Left ventricle myocardium inferior (tissue), 1 donor: ENCODE measurements around the gene GUCA1A. TPM values are rescaled to one million over a fixed set of nuclear protein-coding genes. Genes with fewer than 3 reads are reported as not detected.

Experiments
- DNase-seq: peaks from one replicate; pipeline ENCODE4 v3.0.0-alpha.2; 2020
- H3K27ac ChIP-seq: fragments of 200-600 bp; replicated peaks from 2 replicates; pipeline ENCODE4 v1.8.0; 2021
- H3K27me3 ChIP-seq: fragments of 200-600 bp; 2 replicates; pipeline ENCODE4 v1.8.0; 2021; ENCODE audit warnings: low read depth
- H3K36me3 ChIP-seq: fragments of 200-600 bp; 2 replicates; pipeline ENCODE4 v1.8.0; 2021
- H3K4me1 ChIP-seq: fragments of 200-600 bp; 2 replicates; pipeline ENCODE4 v1.8.0; 2021
- H3K4me3 ChIP-seq: fragments of 200-600 bp; 2 replicates; pipeline ENCODE4 v1.8.0; 2021; ENCODE audit warnings: mild to moderate bottlenecking, moderate library complexity
- H3K9me3 ChIP-seq: fragments of 200-600 bp; replicated peaks from 2 replicates; pipeline ENCODE4 v1.8.0; 2021
- intact Hi-C: fragments of 100-400 bp; cut with micrococcal nuclease; formaldehyde crosslinking; loops from one replicate; pipeline ENCODE4 v1.11.0; 2022
- total RNA-seq: library from RNA; stranded (reverse); fragmentation: NEBNext Ultra II Directional; extraction: Animal tissue kit (Norgen Biotek cat#: 25700); gene quantifications from one replicate; pipeline ENCODE4 v1.2.1, GENCODE V29; 2021
- TF ChIP-seq, protein P1 (sequence below): fragments of 200-600 bp; IDR thresholded peaks from 2 replicates; pipeline ENCODE4 v1.8.0; 2021; ENCODE audit warnings: antibody characterized with exemption, mild to moderate bottlenecking, borderline replicate concordance
- donor health status: DM: no; HTN: yes; CAD: no; lungs with severe emphysema.

GUCA1A gene
- total RNA-seq, 1 donor from 2014 or later = not detected

DNA sequence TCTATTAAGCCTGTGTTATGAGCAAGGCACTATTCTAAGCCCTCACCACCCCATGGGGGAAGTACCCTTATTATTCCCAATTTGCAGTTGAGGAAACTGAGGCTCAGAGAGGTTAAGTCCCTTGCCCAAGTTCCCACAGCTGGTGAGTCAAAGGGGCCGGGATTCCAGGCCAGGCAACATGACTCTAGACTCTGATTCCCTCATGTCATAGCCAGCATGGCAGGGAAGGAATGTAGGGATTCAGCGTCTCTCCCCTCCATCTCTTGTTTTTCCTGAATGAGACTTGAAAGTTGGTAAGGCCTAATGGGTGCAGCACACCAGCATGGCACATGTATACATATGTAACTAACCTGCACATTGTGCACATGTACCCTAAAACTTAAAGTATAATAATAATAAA lies 37.4 kb upstream of the GUCA1A start:
- Histone ChIP-seq H3K36me3 (no peaks in the 10 kb centered on the region), H3K4me3 (no peak overlapping the region), H3K4me1 (no peaks in the 10 kb centered on the region), H3K9me3 (no peaks in the 10 kb centered on the region), H3K27ac (no peak overlapping the region), H3K27me3 (no peaks in the 10 kb centered on the region)
- TF ChIP-seq, protein P1, sequence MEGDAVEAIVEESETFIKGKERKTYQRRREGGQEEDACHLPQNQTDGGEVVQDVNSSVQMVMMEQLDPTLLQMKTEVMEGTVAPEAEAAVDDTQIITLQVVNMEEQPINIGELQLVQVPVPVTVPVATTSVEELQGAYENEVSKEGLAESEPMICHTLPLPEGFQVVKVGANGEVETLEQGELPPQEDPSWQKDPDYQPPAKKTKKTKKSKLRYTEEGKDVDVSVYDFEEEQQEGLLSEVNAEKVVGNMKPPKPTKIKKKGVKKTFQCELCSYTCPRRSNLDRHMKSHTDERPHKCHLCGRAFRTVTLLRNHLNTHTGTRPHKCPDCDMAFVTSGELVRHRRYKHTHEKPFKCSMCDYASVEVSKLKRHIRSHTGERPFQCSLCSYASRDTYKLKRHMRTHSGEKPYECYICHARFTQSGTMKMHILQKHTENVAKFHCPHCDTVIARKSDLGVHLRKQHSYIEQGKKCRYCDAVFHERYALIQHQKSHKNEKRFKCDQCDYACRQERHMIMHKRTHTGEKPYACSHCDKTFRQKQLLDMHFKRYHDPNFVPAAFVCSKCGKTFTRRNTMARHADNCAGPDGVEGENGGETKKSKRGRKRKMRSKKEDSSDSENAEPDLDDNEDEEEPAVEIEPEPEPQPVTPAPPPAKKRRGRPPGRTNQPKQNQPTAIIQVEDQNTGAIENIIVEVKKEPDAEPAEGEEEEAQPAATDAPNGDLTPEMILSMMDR = no peak
- intact Hi-C loops = no loop called here
- no peak for DNase-seq

DNA sequence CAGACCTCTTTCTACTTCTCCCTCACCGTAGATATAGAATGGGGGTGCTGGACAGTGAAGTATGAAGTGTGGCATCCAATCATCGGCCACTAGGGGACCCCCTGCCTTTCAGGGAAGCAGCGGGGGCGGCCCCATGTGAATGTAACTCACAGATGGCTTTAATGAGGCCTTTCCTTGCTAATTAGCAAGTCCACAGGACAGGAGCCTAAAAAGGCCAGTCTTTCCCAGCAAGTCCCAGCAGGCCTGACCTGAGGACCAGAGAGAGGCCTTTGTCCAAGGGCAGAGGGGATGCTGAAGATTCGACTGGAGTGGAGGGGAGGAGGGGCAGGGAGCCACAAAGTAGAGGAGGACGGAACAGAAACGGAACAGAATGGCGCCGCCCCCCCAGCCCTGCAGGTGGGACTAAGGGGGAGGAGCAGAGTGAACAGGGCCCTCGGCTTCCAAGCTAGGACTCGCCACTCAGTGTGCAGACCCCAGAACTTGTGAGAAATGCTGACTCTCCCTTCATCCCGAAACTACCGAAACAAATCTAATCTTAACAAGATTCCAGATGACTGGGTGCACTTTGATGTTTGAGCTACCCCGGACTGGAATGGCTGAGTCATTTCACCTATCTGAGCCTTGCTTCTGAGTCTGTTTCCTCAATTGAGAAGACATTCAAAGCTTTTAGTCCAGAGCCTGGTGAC lies 36.5 kb upstream of the GUCA1A start:
- intact Hi-C loops = no loop called here
- Histone ChIP-seq H3K27me3 (peaks cover 6% of the 10 kb centered on the region), H3K4me1 (peaks cover 7% of the 10 kb centered on the region), H3K9me3 (no peaks in the 10 kb centered on the region), H3K36me3 (no peaks in the 10 kb centered on the region), H3K27ac (no peak overlapping the region), H3K4me3 (no peak overlapping the region)
- no peak for DNase-seq
- TF ChIP-seq, protein P1 = no peak

- peaks cover 13% of the 10 kb centered on the region for H3K4me1 ChIP-seq
- intact Hi-C loops = no loop called here
- TF ChIP-seq, protein P1 = no peak
- H3K27ac ChIP-seq = no peak overlapping the region
- H3K27me3 ChIP-seq = peaks cover 12% of the 10 kb centered on the region
- no peaks in the 10 kb centered on the region for H3K9me3 ChIP-seq
- no peak for DNase-seq
- no peak overlapping the region for H3K4me3 ChIP-seq
- no peaks in the 10 kb centered on the region for H3K36me3 ChIP-seq
Observed at GRCh38 chr6:42137194-42137753, 35.9 kb upstream of the GUCA1A start.

DNA sequence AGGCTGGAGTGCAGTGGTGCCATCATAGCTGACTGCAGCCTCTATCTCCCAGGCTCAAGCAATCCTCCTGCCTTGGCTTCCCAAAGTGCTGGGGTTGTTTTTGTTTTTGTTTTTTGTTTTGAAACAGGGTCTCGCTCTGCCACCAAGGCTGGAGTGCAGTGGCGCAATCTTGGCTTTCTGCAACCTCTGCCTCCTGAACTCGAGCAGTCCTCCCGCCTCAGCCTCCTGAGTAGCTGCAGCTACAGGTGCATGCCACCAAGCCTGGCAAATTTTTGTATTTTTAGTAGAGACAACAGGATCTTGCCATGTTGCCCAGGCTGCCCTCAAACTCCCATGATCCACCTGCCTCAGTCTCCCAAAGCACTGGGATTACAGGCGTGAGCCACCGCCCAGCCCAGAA lies 35.0 kb upstream of the GUCA1A start:
- Histone ChIP-seq H3K4me3 (no peak overlapping the region), H3K27ac (no peak overlapping the region), H3K27me3 (peaks cover 22% of the 10 kb centered on the region), H3K4me1 (peaks cover 19% of the 10 kb centered on the region), H3K9me3 (no peaks in the 10 kb centered on the region), H3K36me3 (no peaks in the 10 kb centered on the region)
- TF ChIP-seq, protein P1 = no peak
- no peak for DNase-seq
- intact Hi-C loops = no loop called here

DNA sequence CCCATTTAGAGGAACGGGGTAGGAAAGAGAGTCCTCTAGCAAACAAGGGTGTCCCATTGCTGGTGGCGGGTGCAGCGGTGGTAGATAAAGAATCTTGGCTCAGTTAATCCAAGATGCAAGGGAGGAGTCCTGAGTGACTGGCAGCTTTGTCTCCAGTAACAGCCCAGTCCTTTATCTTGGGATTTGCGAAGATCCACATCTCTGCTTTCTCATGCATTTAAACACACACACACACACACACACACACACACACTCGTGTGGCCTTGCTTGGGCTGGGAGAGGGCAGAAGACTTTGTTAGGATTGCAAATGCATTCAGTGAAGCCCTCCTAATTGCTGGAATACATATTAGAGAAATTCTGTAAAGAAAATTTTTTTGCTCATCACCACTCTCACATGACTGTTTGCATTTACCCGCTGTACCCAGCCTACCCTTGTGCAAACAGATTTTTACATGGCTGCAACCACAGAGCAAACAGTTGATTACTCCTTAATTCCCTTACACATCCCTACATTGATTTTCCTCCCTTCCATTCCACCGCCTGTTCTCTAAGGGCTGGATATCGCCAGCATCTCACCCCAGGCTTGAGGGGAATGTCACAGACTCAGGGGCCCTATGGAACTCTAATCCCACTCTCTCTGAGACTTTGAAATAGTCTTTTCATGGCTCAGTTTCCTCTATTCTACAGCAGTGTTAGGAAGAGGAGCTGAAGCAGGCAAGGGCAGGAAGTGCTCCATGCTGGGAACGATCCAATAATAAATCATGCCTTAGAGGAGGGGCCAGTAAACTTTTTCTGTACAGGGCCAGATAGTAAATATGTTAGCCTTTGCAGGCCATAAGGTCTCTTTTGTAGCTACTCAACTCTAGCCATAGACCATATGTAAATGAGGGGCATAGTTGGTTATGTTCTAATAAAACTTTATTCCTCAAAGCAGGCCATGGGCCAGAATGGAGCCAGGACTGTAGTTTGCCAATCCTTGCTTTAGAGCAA lies 34.2 kb upstream of the GUCA1A start:
- peaks cover 19% of the 10 kb centered on the region for H3K4me1 ChIP-seq
- intact Hi-C loops = no loop called here
- H3K27me3 ChIP-seq = peaks cover 29% of the 10 kb centered on the region
- no peak overlapping the region for H3K4me3 ChIP-seq
- no peaks in the 10 kb centered on the region for H3K9me3 ChIP-seq
- TF ChIP-seq, protein P1 = no peak
- H3K27ac ChIP-seq = no peak overlapping the region
- H3K36me3 ChIP-seq = no peaks in the 10 kb centered on the region
- DNase-seq = no peak
